Stimulated activated CD8-positive, alpha-beta memory T cell treated with anti-CD3 and anti-CD28 coated beads, Interleukin-15, amount 100 ng/mL, for 1 hour (primary cell): ENCODE data around the gene COLQ.
"Not testable (repeated sequence)": the region's sequence is repeated elsewhere in the genome, so short reads cannot be mapped to it uniquely, and the experiment has no call there.

ENCODE experiments used
- DNase-seq: peaks from one replicate; pipeline ENCODE4 v3.0.0-alpha.2; 2020; ENCODE audit warnings: low read depth

The COLQ gene

DNA sequence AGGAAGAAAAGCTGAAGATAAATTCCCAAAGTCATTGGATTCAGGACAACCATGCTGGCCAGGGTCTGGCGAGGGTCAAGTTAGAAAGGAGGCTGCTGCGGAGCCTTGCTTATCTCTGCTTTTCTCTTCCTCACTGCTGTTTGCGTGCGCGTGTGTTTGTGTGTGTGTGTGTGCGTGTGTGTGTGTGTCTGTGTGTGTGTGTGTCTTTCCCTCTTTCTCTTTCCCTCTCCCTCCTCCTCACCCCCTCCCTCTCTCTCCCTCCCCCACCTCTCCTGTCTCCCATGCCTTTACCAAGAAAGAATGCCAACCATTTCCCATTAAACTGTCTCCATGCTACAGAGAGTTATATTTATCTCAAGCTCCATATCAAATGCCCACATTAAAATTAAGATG lies at the start of gene COLQ:
COLQ (minus strand) TSS at position 134 of the 393 bp plus-strand sequence; CDS start at position 53, 81 bp downstream.
- no peak for DNase-seq

DNA sequence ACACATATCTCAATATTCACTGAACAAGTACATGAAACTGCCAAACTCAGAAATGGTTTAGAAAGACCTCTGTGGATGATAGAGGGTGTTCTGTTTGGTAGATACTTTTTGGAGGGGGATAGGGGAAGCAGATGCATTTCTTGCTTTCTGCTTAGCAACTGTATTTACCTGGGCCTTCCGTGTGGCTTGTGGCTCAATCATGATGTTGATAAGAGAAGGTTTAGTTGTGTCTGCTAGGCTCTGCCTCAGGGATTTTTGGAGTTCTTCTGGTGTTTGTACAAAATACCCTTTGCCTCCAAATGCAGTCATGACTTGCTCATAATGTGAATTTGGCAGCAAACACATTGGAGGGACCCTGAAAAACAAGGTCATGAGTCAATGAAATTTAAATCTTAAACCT lies 41.7 kb upstream of the COLQ start:
- no peak for DNase-seq

DNA sequence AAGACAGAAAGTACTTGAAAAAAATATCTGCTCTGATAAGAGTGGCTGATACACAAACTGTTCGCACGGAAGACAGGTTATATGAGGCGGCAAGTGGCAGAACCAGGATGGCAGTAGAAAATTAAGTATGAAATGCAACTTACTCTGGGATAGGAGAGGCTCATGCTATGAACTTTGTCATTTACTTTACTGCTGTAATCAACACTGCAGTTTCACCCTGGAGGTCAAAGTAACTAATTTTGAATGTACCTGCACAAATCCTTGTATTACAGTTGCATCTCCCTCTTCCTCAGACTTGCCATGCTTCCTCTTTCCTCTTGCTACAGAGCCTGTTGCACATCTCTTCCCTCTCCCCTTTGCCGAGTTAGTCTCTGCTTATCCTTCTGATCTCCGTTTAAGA lies 41.1 kb upstream of the COLQ start:
- no peak for DNase-seq

DNA sequence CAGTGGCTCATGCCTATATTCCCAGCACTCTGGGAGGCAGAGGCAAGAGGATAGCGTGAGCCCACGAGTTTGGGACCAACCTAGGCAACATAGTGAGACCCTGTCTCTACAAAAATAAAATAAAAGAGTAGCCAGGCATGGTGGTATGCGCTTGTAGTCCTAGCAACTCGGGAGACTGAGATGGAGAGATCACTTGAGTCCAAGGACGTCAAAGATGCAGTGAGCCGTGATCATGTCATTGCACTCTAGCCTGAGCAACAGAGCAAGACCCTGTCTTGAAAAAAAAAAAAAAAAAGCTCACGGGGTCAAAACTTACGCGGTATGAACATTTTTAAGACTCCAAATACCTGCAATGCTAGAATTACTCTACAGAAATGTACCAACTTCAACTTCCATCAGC lies 37.1 kb upstream of the COLQ start:
- no peak for DNase-seq

DNA sequence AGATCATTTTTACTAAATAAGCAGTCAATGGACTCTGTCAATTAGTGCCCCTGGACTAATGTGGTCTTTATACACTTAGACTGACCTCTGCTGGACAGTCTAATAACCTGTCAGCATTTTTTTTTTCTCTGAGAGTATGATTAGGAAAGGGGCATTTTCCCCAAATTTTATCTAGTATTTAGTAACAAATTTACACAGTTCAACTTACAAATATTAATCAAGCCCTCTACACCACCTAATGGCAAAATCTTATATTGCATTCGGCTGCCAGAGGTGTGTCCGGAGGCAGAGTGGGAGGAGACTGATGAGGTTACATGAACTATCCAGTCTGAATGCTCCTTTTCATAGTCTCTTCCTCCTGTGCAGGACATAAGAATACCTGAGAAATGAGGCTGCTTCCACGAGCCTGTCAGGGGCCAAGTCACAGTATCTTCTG lies 36.0 kb upstream of the COLQ start:
- DNase-seq, result peak; percentile 5

DNA sequence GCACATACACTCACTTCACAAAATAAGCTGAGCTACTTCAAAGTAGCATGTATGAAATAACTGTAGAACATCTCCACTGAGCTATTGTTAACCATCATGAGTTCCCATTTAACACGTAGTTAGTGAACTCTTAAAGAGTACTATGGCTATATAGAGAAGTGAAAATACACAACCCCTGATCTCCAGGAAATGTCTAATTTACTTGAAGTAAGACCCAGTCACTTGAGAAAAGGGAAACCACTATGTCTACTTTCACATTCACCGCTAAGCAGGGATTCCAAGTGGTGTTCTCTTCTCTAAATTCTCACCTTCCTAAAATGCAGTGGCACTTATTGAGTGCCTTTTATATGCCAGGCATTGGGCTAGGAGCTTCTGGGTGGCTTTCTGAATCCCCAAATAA lies 35.0 kb upstream of the COLQ start:
- DNase-seq, result no peak

DNA sequence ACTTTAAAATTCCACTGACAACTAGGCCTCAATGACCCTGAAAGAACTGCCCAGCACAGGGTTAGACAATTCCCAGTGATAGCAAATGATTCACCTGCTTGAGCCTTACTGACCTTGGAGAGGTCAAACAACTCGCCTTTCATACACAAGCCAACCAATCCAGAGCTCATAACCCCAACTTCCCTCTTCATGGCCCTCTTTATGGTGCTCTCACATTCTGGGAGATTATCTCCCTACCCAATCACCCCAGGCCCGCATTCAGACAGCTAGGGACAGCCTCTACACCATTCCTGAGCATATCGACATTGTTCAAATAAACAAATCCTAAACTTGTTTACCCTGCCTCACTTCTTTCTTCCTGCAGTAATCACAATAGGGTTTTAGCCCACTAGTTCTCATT lies 32.2 kb upstream of the COLQ start:
- no peak for DNase-seq

DNA sequence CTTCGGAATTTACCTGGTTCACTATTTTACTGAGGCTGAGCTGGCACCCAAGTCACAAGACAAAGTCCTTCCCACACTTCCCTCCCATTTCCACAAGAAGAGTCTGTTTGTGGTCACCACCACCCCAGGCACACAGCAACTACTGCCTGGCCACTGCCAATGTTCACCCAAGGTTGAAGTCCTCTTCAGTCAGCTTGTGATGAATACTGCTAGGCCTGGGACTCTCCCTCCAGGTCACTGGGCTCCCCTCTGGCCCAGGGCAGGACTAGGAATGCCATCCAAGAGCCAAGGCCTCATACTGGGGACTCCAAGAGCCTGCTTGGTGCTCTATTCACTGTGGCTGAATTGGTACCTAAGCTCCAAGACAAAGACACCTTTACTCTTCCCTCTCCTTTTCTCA lies 30.4 kb upstream of the COLQ start:
- DNase-seq, result no peak

DNA sequence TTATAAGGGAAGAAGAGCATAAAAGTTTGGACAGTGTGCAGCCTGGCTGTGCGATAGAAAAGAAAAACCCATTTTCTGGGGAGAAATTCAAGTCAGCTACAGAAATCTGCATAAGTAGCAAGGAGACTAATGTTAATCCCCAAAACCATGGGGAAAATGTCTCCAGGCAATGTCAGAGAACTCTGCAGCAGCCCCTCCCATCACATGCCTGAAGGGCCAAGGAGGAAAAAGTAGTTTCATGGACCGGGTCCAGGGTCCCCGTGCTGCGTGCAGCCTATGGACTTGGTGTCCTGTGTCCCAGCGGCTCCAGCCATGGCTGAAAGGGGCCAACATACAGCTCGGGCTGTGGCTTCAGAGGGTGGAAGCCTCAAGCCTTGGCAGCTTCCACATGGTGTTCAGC lies 28.3 kb upstream of the COLQ start:
- no peak for DNase-seq

DNA sequence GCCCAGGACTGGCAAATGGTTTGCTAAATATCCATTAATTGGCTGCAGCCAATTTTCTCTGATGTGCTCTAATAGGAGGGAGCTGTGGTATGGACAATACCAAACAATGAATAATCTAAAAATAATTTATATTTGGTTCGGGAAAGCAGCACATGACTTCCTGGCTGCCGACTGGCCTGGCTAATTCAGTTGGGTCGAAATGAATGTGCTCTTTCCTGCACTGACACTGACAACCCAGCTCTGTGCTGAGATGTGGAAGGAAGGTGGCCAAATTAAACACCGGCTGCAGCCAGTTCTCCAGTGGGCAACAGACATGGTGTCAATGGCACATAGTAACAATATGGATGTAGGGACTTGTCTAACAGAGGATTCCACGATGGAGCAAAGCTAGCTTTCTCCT lies 21.1 kb upstream of the COLQ start:
- DNase-seq, result no peak

DNA sequence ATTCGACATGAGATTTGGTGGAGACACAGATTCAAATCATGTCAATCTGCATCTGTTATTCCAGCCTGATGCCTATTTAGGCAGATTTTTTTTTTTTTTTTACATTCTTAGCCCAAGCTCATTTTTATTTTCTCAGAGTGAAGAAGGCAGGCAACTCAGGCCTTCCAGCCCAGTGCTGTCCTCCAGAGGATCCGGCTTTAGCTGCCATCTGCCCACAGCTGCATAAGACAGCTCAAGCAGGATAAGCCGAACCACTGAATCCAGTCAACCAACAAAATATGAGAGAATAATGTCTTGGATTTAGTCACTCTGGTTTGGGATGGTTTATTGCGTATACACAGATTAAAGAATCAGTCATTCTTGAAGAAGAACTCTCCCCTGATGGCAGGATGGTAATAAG lies 19.9 kb upstream of the COLQ start:
- no peak for DNase-seq

DNA sequence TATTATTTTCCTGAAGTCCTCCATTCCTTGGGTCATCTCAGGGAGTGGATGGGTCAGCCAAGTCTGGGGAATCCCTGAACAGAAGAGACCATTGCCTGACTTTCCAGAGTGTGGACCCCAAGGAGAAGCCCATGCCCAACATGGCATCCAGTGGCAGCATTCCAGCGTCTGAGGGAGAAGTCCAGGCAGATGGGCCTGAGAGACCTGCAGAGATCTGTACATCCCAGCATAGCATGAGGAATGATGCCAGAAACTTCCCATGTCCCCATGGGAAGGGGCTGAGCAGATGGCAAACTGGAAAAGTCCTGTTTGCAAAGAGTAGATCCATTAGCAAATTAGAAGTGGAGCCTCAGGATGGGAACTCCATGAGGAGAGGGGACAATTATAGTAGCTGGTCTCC lies 17.6 kb upstream of the COLQ start:
- DNase-seq, result no peak

DNA sequence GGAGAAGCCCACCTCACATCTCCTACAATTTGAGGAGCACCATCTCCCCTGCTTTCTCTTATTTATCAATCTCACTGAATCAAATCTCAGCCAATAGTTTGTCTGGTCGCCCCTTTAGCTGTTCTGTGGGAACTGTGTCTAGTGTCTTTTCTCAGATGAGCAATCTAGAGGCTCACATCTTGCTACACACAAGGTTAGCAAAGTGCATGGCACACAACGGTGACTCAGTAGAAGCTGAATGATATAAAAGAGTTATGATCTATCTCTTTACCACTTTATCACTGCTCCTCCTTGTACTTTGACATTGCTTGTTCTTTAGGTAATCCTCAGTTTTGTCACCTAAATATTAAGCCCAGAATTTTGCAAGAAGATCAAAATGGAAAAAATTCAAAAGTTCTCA lies 16.8 kb upstream of the COLQ start:
- no peak for DNase-seq

DNA sequence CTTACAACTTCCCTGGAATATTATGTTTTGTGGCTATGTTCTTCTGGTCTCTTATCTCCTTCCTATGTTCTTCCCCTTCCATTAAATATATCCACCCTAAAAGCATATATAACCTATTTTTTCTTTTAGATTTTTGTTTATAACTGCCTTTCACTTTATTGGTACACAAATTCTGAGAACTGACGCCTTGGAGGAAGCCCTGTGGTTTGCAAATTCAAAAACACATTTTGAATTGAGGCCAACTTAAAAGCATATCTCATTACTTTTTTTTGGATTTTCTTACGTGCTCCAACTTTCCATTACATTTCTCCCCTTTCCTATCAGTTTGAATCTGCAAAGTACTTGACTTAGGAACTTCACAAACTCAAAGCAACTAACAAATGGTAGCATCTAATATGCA lies 15.3 kb upstream of the COLQ start:
- no peak for DNase-seq

DNA sequence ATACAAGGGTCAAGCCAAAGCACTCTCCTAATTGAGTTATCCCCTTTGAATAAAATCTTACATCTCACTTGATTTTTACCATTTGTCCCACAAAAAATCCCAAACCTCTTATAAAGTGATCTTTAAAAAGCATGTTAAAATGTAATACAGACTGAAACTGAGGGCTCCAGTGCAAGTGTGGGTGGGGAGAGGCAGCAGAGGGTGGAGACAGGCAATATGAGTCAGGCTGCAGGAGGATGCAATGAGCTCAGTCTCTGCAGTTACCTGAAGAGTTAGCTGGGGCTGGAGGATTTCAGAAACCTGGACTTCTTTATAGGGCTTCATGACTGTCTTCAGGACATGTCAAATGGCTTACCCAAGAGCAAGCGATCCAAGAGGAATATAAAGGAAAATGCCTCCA lies 14.2 kb upstream of the COLQ start:
- peak; percentile 9 for DNase-seq

DNA sequence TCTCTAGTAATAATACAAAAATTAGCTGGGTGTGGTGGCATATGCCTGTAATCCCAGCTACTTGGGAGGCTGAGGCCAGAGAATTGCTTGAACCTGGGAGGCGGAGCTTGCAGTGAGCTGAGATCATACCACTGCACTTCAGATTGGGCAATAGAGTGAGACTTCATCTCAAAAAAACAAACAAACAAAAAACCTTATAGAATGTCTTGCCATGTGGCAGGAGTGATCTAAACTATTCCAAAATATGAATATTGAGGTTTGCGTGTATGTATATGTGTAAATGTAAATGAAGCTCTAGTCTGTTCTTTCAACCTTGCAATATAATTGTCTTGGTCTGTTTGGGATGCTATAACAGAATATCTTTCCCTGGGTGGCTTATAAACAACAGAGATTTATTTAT lies 11.1 kb upstream of the COLQ start:
- DNase-seq, result not testable (repeated sequence)

DNA sequence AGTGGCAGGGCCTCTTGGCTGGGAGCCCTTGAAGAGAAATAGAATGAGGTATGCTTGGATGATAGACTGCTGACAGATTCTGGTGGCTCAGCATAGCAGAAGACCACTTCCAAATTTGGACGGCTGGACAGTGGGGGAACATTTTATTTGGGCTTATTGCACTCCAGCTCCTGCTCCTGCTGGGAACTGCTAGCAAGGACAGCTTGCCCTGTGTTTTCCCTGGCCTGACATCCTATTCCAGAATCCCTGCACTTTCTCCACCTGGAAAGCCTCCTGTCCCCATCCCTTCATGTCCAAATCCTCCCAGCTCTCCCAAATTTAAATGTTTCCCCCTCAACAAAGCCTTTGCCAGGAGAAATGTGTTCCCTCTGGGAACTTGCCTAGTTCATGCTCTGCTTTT lies 9.8 kb upstream of the COLQ start:
- no peak for DNase-seq

DNA sequence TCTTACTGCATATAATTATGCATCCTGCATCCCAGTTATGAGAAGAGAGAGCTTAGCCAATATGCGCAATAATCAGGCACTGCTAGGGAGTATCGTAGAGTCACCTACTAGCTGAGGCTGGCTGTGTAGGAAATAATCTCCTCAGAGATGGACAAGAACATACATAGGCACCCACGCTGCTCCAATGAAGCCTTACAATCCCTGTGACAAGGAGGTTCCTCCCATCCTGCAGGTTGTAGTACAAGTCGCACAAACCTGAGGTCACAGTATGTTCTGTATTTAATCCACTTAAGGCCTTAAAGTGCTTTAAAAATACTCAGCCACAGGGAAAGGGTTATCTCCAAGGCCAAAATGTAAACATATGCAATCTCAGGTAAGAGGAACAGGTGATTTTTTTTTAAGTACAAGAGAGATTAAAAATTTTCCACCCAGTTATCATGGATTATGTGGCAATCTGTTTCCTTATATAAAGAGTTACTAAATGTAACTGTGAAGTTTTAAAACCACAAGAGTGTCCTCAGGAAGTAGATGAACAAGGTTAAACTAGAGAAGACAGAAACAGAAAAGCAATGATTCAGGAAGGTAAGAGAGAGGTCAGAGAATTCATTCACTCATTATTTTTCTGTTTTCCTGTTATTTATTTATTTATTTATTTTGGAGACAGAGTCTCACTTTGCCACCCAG lies 7.5 kb upstream of the COLQ start:
- DNase-seq, result no peak

DNA sequence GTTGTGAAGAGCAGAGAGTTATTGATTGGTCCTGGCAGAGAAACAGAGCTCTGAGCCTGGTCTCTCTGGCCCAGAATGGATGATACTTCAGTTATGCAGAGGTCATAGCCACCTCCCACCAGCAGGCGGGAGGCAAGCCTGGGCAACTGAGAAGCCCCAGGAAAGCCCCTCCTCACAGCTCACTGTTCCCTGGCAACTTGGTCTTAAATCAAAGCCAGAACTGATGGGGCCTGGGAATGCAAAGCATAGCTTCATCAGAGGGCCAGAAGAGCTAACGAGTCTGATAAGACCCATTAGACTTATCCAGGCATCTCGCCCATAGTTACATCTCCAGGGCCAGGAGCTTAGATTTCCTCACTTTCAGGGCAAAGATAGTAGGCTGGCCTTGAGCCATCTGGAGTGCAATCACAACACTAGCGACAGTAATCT lies 5.5 kb upstream of the COLQ start:
- DNase-seq, result no peak

DNA sequence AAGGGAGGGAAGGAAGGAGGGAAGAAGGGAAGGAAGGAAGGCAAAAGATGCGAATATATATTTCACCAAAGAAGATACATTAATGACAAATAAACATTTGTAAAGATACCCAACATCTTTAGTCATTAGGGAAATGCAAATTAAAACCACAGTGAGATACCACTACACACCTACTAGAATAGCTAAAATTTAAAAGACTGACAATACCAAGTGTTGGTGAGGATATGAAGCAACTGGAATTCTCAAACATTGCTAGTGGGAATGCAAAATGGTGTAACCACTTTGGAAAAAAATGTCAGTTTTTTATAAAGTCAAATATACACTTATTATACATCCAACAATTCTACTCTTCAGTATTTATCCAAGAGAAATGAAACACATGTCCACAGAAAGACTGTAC lies 4.3 kb upstream of the COLQ start:
- DNase-seq, result no peak

DNA sequence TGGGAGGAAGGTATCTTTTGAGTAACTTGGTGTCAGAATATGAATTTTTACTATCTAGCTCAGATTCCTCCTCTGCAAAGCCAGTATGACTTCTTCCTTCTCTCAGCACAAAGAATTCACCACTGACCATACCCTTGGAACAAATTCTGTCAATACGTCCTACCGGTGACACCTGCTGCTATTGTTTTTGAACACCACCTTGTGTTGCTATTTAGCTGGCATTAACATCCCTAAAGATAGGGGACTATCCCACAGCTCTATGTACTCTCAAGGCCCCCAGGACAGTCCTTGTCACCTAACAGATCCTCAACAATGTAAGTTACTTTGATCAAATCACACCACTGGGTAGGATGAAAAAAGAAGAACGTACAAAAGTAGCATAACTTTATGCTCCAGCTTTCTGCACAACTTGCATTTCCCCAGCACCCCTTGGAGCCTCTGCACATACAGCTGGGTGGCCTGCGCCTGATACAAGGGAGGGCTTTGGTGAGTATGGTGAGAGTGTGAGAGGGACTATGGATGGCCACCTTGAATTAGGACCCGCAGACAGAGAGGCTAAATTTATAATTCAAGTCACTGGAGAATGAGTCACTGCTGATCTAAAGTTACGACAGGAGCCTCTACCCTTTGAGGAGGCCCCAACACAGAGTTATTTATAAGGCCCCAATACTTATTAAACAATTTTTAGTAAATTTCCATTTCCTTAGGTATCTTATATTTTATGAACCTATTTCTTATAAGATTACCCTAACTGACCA lies 2.3 kb upstream of the COLQ start:
- no peak for DNase-seq

DNA sequence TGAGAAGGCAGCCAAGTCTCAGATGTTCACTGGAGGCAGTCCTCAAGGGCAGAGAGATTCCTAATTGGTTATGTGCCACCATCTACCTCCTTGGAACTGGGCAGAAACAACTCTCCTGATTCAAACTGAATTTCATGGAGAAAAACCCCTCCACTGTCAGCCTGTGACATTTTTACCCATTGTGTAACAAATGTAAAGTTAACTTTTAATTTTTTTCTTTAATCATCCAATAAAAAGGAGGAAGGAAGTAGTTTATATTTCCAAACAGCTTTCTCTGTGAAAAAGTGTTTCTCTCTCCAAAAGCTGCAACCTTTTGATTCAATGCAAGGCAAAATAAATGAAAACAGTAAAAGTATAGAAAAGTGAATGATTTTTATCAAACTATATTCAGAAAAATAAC lies 510 bp upstream of the COLQ start:
- DNase-seq, result no peak

DNA sequence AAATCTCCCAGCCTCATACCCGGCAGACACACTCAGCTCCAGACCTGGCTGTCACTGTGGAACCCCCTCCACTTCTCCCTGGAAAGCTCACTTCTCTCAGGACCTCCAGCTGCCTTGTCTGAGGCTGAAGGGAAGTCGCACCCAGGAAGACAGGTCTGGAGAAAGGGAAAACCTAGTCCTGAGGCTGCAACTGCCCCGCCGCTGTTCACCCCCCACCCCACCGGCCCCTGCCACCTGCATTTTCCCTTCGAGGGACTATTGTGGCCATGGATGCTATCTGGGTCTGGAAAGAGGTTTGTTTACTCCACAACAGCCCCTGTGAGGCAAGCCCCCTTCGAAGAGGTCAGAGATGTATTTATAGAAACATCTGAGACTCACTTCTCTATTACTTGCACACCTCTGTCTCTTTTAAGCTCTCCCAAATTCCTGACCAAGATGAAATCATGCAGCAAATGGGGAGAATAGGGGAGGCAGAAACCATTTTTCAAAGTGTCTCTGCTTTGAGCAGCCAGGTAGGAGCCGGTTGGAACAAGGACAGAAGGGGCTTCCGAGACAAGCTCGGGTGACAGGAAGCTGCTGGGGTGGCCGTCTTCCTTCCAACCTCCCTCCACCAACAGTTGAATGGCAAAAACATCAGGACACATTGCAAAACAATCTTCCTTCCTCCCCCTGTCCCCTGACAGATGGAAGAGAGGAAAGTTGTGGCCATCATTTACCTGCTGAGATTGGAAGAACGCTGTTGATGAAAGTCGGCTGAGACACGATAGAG lies 518 bp downstream of the COLQ start:
- no peak for DNase-seq
